Stimulated activated CD8-positive, alpha-beta memory T cell treated with anti-CD3 and anti-CD28 coated beads, Interleukin-7, amount 100 ng/mL, for 48 hours (primary cell): ENCODE results near the gene SH3RF2.

Experiments
- DNase-seq, 2 donors: peaks; one replicate each; pipeline ENCODE4 v3.0.0-alpha.2; 2020; ENCODE audit warnings: low read depth in 1 of 2; ENCODE audit errors: extremely low read depth in 1 of 2

Gene SH3RF2

DNA sequence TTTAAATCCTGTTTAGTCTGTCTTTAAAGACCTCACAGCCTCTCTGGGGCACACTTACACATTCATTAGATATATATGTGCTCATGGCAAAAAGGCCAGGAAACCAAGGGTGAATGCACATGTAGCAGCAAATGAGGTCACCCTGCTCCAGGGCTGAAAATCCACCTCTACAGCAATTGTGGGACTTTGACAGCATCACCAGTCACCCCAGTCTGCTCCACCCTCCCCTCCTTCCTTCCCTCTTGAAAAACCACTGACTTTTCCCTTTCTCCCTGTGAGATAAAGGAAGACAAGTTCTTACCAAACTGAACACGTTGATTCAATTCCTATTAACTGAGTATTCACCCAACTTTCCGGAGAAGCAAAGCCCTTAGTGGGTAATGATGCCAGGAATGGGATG is 15.2 kb upstream of the SH3RF2 start:
- DNase-seq, result no peak

DNA sequence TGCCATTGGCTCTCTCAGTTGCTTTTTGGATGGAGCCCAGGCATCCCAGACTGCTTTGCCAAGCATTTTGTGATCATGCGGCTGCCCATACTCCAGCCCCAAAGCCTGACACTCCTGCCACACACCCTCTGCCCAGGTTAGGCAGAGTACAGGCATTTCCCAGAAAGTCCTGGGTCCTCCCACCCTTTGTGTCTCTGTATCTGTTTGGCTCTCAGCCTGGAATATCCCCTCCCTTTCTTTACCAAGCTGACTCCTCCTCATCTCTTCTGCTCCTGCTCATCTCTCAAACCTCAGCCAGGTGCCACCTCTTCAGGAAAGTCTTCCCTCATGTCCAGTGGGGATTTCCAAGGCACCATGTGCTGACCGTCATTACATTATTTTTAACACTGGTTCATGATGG is 14.3 kb upstream of the SH3RF2 start:
- no peak for DNase-seq

DNA sequence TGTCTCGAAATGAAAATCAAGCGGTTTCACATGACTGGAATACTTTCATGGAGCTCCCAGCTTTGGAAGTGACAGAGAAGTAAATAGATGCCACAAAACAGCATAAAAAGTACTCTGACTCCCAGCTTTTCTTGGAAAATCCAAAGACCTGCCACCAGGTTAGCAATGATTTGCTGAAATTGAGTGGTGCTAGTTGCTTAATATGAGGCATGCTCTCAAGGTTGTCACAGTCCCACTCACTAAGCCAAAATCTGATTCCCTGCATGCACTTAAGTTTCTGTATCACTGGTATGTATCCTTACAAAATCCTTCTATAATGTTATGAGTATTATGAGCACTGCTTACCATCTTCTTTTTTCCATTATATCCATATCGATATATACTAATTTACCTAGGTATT is 13.0 kb upstream of the SH3RF2 start:
- no peak for DNase-seq

DNA sequence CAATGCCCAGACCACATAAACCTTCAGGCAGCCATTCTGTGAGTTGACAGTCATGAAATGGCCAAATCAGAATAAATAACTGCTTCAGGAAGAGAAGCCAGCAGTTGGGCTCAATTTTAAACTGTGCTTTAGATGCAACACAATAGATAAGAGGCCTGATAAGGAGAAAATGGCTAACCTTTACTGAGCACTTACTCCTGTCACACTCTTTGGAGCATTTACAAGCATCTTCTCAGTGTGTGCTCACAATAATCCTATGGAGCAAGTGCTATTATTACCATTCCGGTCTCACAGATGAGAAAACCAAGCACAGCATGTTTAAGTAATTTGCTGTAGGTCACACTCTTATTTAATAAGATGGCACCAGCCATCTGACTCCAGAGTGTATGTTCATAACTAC is 11.5 kb upstream of the SH3RF2 start:
- no peak for DNase-seq

DNA sequence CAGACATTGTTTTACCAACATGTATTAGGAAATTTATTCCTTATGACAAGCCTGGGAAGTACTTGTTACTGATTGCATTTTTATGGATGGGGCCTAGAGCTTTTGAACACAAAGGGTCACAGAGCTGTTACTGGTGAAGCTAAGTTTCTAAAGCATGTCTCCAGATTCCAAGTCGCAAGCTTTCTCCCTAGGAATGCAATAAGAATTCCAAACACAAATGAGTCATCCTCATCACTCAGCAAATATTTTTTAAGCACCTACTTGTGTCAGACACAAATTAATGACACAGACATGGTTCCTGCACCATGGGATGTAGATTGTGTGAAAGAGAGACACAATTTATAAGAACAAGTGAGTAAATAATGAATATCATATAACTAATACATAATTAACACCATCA is 11.0 kb upstream of the SH3RF2 start:
- DNase-seq, result no peak

DNA sequence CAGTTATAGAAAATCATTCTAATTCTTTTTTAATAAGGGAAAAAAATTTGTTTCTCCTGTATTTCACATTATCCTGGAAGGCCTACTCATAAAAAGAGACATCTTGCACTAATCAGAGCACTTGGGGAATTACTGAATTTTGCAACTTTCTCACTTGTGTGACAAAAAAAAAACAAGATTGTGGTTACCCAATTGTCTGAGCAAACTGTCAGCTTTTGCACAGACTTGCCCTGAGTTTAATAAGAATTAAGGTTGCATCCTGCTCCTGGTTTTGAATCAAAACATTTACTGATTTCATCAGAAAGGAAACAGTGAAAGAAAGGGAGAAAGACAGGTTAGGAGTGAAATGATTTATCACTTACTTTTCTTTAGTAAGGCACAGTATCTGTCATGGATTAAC is 10.6 kb upstream of the SH3RF2 start:
- no peak for DNase-seq

DNA sequence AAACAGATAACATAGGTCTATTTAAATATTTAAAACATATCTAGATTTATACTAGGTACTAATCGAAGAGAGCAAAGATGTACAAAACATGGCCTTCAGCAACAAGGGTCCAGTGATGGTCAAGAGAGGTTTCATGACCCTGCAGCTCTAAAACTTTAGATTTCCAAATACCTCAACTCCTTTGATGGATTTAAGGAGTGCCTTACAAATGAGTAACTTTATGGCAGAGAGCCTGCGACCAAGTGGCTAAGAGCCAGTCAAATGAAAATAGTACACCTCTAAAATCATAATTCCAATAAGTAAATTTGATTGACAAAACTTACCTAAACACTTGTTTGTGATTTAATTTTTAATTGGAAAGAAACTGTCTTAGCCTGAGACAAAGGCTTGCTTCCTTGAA is 4.7 kb upstream of the SH3RF2 start:
- no peak for DNase-seq

DNA sequence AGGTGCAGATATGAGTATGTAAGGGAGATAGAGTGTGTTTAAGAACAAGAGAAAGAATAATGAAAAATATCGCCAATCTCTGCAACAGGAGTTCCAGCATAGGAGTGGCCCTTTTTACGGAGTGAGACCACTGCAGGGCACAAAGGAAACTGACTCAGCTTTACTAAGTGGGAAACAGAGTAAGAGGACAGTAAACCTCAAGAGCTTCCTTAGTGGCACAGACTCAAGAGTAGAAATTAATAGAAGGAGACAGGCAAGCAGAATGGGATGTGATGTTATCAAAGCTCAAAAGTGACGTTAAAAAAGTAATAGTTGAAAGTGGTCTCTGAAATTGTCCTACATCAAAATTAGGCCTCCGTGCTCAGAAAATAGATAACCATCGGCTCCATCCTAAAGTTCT is 2.1 kb upstream of the SH3RF2 start:
- DNase-seq, result no peak

DNA sequence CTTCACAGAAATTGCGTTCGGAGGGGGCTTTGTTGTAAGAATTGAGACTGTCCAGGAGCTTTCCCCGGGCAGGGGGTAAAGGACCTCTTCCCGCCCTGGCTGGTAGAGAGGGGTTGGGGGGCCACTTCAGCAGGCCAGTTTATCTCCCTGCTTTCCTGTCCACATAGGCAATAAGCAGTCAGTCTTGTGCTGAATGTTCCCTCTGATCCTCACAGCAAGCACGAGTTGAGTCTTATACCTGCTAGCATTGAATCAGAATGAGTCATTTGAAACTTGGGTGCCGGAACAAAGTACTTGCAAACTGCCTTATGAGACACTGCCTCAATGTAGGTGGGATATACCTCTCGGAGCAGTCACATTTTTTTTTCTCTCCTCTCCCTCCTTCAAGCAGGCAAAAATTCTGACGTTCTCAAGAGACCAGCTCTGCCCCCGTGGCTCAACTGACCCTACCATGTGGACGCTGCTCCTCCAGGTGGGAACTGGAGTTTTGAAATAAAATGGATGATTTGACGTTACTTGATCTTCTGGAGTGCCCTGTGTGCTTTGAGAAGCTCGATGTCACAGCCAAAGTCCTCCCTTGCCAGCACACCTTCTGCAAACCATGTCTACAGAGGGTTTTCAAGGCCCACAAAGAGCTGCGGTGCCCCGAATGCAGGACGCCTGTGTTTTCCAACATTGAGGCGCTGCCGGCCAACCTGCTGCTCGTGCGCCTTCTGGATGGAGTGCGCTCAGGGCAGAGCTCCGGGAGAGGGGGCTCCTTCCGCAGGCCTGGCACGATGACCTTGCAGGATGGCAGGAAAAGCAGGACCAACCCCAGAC is 1.3 kb downstream of the SH3RF2 start:
- DNase-seq, result no peak

DNA sequence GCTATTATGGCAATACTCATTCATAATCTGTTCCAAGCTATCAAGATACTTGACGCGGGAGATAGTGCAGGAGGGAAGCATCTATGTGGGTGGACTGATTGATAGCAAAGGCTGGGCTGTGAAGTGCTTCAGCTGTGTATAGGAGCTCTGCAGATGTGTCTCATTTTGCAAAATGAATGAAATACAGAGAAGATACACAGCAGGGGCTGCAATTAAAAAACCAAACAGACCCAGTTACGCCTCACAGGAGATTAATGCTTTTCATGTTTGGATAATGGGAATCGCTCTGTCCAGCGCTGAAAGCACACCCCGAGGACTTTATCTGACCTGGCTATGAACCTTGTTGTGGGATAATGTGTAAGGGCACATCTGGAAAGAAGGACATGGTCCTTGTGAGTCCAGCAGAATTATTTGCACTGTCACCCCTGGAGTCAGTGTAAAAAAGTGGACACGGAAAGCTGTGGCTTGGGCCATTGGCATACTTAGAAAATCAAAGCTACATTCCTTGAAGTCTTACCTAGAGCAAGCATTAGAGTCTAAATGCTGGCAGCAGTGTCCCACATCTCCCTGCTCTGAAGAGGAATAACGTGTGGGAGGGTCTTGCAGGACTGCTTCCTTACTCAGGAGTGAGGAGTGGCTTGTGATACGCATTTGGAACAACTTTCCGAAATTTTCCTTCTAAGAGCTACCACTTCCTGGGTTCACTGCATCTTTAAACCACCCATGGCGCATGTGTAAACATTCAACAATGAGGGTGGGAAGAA is 2.6 kb downstream of the SH3RF2 start:
- no peak for DNase-seq

DNA sequence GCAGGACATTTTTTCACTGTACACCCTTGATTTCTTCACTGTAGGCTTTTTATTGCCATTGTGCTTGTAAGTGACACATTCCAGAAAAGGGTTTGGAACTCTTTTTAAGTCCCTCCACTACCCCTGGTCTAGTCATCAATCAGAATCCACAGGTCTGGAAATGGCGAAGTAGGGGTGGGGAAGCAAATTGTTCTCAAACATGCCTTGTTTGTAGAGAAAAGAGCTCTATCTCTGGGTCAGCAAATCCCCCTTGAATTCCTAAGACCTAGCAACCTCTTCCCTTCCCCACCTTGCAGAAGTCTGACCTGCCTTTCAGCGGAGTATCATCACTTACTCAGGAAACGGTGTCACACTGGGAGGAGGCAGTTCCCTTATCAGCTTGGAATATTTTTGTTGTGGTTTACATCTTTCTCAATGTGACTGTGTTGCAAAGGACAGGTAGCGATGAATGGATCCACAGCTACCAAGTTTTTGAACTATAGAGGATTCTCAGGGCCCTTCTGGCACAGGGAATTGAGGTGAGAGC is 3.2 kb downstream of the SH3RF2 start:
- DNase-seq, result no peak

DNA sequence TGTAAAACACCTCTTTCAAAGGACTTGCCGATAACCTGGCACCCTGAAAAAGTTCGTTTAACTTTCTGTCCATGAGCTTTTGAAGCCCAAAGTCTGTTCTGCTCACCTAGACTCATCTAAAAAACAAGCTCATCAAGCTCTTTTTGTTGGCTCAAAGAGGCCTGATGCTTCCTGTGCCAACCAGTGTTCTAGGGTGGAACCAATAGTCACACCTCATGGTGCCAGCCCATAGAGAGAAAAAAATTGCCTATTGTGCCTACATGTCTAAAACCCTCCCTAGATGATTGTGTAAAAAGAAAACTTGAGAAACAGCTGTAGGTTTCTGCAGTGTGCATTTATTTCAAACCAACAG is 4.7 kb downstream of the SH3RF2 start:
- no peak for DNase-seq

DNA sequence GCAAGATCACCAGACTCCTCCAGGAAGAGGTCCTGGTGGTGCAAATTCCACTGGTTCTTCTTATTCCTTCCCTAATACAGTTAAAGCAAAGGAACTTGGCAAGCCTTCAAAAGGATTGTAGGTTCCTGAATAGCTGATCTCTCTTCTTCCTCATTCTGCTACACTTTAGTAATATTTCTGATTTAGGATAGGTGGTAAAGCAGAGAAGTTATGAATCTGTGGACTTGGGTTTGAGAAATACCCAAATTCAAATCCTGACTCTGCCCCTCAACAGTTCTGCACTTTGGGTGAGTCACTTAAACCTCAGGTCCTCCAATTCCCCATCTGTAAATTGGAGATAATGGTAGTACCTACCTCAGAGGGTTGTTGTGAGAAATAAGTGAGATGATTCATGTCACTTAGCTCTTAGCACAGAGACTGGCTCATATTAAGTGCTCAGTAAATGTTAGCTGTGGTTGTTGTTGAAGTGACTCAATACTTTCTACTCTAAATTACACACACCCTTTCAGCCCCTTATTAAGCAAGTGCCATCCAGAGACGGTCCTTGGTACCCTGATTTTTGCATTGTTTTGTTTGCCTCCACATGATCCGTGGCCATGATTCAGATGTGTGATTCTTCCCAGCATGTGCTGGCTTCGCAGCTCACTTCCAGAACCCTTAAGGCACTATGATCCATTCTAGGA is 5.2 kb downstream of the SH3RF2 start:
- DNase-seq, result no peak

DNA sequence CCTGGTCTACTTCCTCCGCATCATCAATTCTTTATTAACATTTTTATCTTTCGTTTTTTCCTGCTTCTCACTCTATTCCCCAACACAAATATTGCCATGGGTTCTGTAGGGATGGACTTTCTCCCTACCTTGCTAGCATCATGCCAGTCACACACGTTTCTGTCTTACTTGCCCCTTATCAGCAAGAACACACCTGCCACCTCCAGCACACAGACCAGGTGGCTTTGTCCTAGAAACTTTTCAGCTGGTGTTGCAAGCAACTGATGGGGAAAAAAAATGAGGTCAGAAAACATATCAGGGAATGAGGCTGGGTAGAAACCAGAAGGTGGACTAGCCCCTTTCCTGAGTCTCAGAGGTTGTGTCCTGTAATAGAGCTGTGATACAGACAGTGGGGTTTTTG is 5.8 kb downstream of the SH3RF2 start:
- DNase-seq, result no peak

DNA sequence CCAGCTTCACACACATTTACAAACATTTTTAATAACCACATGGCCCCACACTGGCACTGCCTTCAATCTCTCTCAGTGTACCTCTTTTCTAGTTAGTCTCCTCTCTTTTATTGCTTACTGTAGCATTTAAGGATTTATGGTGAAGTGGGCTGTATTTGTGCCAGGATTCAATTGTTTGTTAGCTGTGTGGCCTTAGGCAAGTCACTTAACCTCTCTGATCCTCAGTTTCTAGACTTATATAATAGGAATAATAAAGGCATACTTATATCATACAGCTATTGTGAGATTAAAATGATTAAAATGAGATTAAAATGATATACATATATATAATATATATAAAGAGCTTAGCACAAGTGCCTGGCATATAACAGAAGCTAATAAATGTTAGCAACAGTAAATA is 6.4 kb downstream of the SH3RF2 start:
- no peak for DNase-seq

DNA sequence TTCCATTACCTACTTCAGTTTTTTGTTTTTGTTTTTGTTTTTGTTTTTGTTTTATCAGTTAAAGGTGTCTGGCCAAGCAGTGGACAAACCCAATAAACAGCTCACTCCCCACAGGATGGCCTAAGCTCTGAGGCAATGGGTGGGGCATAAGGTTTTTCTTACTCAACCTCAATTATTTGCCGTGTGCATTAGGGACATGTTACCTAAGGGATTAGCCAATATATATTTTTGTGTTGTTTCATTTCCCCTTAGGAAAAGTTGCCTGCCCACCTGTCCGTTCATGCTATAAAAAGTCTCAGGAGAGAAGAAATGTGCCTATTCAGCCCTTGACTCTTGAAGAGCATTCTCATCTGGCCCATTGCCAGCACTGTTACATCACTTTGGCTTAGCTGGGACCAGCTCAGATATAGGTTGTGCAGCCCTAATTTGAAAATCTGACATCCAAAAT is 7.3 kb downstream of the SH3RF2 start:
- no peak for DNase-seq

DNA sequence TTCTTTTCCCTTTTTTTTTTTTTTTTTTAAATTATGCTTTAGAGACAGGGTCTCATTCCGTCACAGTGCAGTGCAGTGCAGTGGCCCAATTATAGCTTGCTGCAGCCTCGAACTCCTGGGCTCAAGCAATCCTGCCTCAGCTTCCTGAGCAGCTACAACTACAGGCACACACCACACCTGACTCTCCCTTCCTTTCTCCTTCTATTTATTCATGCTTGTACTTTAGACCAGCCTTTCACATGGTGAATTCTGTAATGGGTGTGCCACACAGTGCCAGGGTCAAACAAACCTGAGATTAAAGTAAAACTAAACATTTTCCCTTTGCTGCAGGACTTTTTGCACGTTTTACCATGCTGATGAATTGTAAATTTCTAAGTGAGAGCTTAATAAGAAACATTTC is 8.0 kb downstream of the SH3RF2 start:
- no peak for DNase-seq

DNA sequence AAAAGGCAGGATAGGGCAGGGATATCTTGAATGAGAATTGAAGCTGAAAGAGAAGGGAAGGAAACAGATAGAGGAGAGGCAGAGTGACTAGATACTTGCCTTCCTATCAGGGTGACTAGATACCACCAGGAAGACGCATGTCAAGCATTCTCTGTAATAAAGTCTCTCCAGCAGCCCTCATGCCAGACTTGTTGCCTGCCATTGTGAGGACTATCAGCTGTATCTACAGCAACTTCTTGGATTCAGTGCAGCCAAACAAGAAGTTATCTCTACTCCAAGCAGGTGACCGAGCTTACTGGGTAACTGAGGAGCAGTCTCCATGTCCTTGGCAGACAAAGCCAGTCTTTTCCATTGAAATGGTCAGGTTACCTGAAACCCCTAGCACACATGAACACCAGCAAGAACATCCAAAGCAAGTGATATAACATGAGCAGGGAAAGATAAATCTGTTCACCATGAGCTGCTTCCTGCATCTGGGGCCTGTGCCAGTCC is 9.3 kb downstream of the SH3RF2 start:
- DNase-seq, result no peak

DNA sequence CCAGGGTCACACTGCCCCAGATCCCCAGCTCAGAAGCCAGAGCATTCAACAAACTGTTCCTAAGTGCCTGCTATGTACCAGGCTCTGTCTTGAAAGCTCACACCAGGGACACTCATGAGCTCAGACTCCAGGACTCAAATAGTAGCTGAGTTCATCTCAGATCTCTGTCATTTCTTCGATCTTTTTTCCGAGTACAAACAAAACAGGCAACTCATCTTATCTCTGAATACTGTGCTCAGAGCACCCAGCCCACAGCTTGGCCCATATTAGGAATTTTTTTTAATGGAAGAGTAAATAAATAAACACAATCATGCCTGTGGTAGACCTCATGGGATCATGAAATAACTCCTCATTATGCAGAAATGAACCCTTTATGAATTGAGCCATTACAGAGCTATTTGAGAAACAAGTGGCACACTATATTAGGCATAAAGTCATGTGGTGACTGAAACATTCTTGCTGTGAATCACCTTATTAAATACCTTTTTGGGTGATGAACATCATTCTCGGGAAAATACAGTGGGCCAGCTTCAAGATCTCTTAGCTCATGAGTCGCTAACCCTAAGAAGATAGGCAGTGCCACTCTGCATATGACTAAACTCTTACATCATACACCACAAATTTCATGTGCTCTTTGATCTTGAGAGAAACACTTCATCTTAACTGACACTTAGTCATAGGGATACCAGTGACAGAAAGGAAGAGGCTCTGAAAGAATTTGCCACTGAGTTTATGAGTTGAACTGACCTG is 9.9 kb downstream of the SH3RF2 start:
- DNase-seq, result peak in 1 of 2 donors; percentile 26

DNA sequence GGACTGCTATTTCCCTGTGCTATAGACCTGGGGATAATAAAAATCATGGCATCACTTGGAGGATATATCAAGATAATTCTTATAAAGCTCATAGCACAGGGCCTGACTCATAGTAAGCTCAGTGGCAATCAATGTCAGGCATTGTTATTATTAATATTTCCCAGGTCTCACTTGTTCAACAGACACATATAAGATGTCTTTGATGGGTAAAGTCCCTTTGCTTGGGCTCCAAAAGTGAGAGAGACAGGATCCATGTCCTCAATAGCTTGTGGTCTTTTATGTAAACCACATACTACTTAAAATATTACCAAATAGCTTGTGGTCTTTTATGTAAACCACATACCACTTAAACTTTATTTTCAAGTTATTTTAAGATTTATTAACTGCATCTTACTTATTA is 11.2 kb downstream of the SH3RF2 start:
- no peak for DNase-seq

DNA sequence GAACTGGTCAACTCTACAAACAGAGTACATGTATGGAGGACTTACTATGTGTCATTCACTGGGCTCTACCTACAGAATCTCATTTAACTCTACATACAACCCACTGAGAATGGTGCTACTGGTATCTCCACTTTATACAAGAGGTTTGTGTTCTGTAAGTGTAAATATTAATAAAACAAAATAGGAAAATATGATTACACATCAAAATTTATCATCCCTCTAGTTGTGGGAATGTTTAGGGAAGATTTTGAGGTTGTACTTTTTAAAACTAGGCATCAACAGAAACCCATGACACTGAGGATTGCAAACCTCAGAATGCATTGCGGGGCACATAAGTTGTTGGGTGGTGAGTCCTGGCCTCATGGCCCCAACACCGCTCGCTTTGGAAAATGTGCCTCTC is 11.7 kb downstream of the SH3RF2 start:
- DNase-seq, result no peak
